Panc1 (cell line): Measurements from ENCODE around the gene ZNF281. TPM values are rescaled to one million over a fixed set of nuclear protein-coding genes. Genes with fewer than 3 reads are reported as not detected.
A peak's percentile ranks its signal among the peaks of the same experiment; 100 is the strongest.

Experiments used
- ATAC-seq: fragments of 200-7000 bp; cut with Tn5 transposase; 2 replicates; pipeline ENCODE4 v1.9.1; 2020; ENCODE audit warnings: mild to moderate bottlenecking, moderate library complexity
- BruUV-seq: library from RNA; stranded (reverse); fragments of 400-500 nt; replicated peaks from 2 replicates; lab custom pipeline; 2021; lab: Mats Ljungman, UMichigan
- CTCF ChIA-PET: fragments of 300-600 bp; sonication (Branson Sonifier 250); formaldehyde crosslinking; loops from one replicate; lab custom pipeline; 2022; ENCODE audit warnings: antibody characterized with exemption; lab: Charles Lee
- POLR2A ChIA-PET: fragments of 300-600 bp; sonication (Branson Sonifier 250); formaldehyde crosslinking; loops from one replicate; lab custom pipeline; 2022; ENCODE audit warnings: antibody characterized with exemption; lab: Charles Lee
- DNase-seq: peaks from one replicate; pipeline ENCODE4 v3.0.0-alpha.2; 2010; ENCODE audit warnings: low read depth, low spot score
- H3K27ac ChIP-seq: 2 replicates; pipeline ENCODE4 v1.5.1; 2011; ENCODE audit warnings: mild to moderate bottlenecking, low read length, inconsistent platforms
- H3K27me3 ChIP-seq: fragments of 200-500 bp; sonication (Bioruptor generic); 2 replicates; pipeline ENCODE4 v1.6.0; 2014; ENCODE audit warnings: low read length, inconsistent platforms; ENCODE audit not compliant: control insufficient read depth, insufficient read depth
- H3K36me3 ChIP-seq: fragments of 200-500 bp; sonication (Bioruptor generic); 2 replicates; pipeline ENCODE4 v1.5.1; 2014; ENCODE audit warnings: inconsistent platforms, mild to moderate bottlenecking, low read length, moderate library complexity; ENCODE audit not compliant: control insufficient read depth, insufficient read depth
- H3K4me1 ChIP-seq: 2 replicates; pipeline ENCODE4 v1.5.1; 2011; ENCODE audit warnings: inconsistent platforms, mild to moderate bottlenecking, low read length, moderate library complexity; ENCODE audit not compliant: control insufficient read depth, insufficient read depth
- H3K4me3 ChIP-seq, 2 experiments: 2 replicates each; pipeline ENCODE4 v1.5.1; 2011 to 2012; ENCODE audit warnings: low read depth in 2 of 2, low read length in 2 of 2, mild to moderate bottlenecking in 2 of 2, inconsistent platforms in 1 of 2, moderate library complexity in 1 of 2
- H3K9me3 ChIP-seq: fragments of 200-500 bp; sonication (Bioruptor generic); 2 replicates; pipeline ENCODE4 v1.5.1; 2014; ENCODE audit warnings: low read depth, mild to moderate bottlenecking, inconsistent platforms, low read length, moderate library complexity; ENCODE audit not compliant: control insufficient read depth, insufficient read depth
- POLR2AphosphoS5 ChIP-seq: IDR thresholded peaks from 2 replicates; pipeline ENCODE4 v1.6.1; 2012; ENCODE audit warnings: mild to moderate bottlenecking, low read depth, low read length, moderate library complexity
- SIN3A ChIP-seq: IDR thresholded peaks from 2 replicates; pipeline ENCODE4 v1.6.1; 2012; ENCODE audit warnings: low read depth, mild to moderate bottlenecking, low read length, moderate library complexity, borderline replicate concordance; ENCODE audit not compliant: insufficient read depth
- TCF7L2 ChIP-seq: IDR thresholded peaks from 2 replicates; pipeline ENCODE4 v1.6.1; 2011; ENCODE audit warnings: mild to moderate bottlenecking, low read depth, low read length, inconsistent platforms
- in situ Hi-C: cut with HindIII; loops from 2 replicates; pipeline ENCODE4 v1.10.0; 2016; ENCODE audit warnings: low sequenced_read_pairs, low pct_unique_long_range_greater_than_20kb
- intact Hi-C: fragments of 100-400 bp; cut with micrococcal nuclease; formaldehyde crosslinking; loops from one replicate; pipeline ENCODE4 v1.10.0; 2022; ENCODE audit not compliant: unreplicated experiment
- total RNA-seq: library from RNA; stranded (reverse); gene quantifications from one replicate; pipeline ENCODE4 v1.2.1, GENCODE V29; 2021; ENCODE audit not compliant: unreplicated experiment
- TF ChIP-seq, protein P1 (sequence below): fragments of 450-650 bp; IDR thresholded peaks from 2 replicates; pipeline ENCODE4 v1.5.1; 2017; ENCODE audit warnings: mild to moderate bottlenecking
- TF ChIP-seq, protein P2 (sequence below), 2 experiments: IDR thresholded peaks; 2 replicates each; pipeline ENCODE4 v1.6.1; 2011 to 2012; ENCODE audit warnings: low read depth in 2 of 2, control low read depth in 1 of 2, low read length in 1 of 2, mild to moderate bottlenecking in 1 of 2, moderate library complexity in 1 of 2; ENCODE audit not compliant: insufficient read depth in 1 of 2

ZNF281 gene
- total RNA-seq, 1 experiment from 2014 or later: 34.2 TPM

DNA sequence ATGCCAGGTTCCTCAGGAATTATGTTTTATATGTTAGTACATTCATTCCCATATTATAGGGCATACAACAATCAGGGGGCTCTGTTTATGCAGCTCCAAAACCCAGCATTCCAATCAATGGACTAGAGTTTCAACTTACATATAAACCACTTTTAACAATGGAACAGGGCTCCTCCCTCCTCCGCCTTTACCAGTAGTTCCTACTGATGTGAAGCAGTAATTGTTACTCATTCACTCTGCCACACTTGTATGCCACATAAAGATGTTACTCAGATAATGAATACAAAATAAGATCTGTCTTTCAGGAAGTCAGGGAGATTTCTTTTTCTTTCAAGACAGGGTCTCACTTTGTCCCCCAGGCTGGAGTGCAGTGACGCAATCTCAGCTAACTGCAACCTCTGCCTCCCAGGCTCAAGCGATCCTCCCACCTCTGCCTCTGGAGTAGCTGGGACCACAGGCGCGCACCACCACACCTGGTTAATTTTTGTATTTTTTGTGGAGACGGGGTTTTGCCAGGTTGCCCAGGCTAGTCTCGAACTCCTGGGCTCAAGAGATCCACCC lies 17.1 kb downstream of the ZNF281 start:
- DNase-seq: no peak
- Histone ChIP-seq H3K9me3 (no peaks in the 10 kb centered on the region), H3K27ac (peak overlapping the region; percentile 81), H3K36me3 (no peaks in the 10 kb centered on the region; the same call in 1 of the 2 replicates), H3K27me3 (no peaks in the 10 kb centered on the region), H3K4me3 (no peak overlapping the region), H3K4me1 (peaks cover 30% of the 10 kb centered on the region)
- intact Hi-C loops: no loop called here
- TF ChIP-seq TCF7L2 (no peak), POLR2AphosphoS5 (no peak), SIN3A (no peak)
- TF ChIP-seq, protein P1, sequence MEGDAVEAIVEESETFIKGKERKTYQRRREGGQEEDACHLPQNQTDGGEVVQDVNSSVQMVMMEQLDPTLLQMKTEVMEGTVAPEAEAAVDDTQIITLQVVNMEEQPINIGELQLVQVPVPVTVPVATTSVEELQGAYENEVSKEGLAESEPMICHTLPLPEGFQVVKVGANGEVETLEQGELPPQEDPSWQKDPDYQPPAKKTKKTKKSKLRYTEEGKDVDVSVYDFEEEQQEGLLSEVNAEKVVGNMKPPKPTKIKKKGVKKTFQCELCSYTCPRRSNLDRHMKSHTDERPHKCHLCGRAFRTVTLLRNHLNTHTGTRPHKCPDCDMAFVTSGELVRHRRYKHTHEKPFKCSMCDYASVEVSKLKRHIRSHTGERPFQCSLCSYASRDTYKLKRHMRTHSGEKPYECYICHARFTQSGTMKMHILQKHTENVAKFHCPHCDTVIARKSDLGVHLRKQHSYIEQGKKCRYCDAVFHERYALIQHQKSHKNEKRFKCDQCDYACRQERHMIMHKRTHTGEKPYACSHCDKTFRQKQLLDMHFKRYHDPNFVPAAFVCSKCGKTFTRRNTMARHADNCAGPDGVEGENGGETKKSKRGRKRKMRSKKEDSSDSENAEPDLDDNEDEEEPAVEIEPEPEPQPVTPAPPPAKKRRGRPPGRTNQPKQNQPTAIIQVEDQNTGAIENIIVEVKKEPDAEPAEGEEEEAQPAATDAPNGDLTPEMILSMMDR: no peak
- TF ChIP-seq, protein P2, sequence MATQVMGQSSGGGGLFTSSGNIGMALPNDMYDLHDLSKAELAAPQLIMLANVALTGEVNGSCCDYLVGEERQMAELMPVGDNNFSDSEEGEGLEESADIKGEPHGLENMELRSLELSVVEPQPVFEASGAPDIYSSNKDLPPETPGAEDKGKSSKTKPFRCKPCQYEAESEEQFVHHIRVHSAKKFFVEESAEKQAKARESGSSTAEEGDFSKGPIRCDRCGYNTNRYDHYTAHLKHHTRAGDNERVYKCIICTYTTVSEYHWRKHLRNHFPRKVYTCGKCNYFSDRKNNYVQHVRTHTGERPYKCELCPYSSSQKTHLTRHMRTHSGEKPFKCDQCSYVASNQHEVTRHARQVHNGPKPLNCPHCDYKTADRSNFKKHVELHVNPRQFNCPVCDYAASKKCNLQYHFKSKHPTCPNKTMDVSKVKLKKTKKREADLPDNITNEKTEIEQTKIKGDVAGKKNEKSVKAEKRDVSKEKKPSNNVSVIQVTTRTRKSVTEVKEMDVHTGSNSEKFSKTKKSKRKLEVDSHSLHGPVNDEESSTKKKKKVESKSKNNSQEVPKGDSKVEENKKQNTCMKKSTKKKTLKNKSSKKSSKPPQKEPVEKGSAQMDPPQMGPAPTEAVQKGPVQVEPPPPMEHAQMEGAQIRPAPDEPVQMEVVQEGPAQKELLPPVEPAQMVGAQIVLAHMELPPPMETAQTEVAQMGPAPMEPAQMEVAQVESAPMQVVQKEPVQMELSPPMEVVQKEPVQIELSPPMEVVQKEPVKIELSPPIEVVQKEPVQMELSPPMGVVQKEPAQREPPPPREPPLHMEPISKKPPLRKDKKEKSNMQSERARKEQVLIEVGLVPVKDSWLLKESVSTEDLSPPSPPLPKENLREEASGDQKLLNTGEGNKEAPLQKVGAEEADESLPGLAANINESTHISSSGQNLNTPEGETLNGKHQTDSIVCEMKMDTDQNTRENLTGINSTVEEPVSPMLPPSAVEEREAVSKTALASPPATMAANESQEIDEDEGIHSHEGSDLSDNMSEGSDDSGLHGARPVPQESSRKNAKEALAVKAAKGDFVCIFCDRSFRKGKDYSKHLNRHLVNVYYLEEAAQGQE (IDR thresholded peaks at IDR 0.05; ENCODE audit: insufficient read depth in 1 of 2, low read depth in 2 of 2, low read length in 1 of 2): no peak
- no TSS peak for BruUV-seq
- in situ Hi-C loops: no loop called here
- ChIA-PET CTCF (no interaction called here), POLR2A (interaction anchor here (0.5 to 0.8 kb wide), 2 partner anchors 13 to 14 kb away, joined by 3 to 8 read pairs; no protein-coding TSS in a partner anchor)
- ATAC-seq: peak; percentile 54; the same call in 1 of the 2 replicates

DNA sequence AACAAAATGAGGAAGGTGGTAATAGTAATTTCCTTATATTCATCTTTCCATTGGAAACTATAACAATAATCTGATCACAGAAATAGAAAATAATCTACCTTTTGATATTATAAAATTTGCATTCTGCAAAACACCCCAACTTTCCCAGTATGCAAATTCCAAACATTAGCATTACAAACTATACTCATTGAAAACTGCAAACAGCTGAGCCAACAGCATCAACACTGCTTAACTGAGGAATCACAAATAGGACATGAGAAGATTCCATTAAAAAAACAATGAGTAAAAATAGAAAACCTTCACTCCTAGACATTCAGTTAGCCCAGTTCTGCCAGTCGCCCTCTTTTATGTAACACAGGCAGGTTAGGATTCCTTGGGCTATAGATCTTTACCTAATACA lies 18.1 kb downstream of the ZNF281 start:
- Histone ChIP-seq H3K4me3 (no peak overlapping the region), H3K36me3 (no peaks in the 10 kb centered on the region), H3K27ac (peak overlapping the region; percentile 81), H3K4me1 (peaks cover 26% of the 10 kb centered on the region), H3K9me3 (no peaks in the 10 kb centered on the region), H3K27me3 (no peaks in the 10 kb centered on the region)
- ATAC-seq: no peak
- BruUV-seq: no TSS peak
- POLR2A ChIA-PET: interaction anchor here (0.8 kb wide), 1 partner anchor 12 kb away, joined by 3 read pairs; no protein-coding TSS in a partner anchor
- in situ Hi-C loops: no loop called here
- TF ChIP-seq, protein P2 (IDR thresholded peaks at IDR 0.05; ENCODE audit: insufficient read depth in 1 of 2, low read depth in 2 of 2, low read length in 1 of 2): no peak
- TF ChIP-seq SIN3A: no peak
- TF ChIP-seq TCF7L2: no peak
- no peak for TF ChIP-seq POLR2AphosphoS5
- TF ChIP-seq, protein P1: no peak
- intact Hi-C loops: no loop called here
- DNase-seq: no peak
- CTCF ChIA-PET: no interaction called here
